ENCODE results near the gene ARHGEF17.
A peak's percentile ranks its signal among the peaks of the same experiment; 100 is the strongest.

ARHGEF17 gene

DNA sequence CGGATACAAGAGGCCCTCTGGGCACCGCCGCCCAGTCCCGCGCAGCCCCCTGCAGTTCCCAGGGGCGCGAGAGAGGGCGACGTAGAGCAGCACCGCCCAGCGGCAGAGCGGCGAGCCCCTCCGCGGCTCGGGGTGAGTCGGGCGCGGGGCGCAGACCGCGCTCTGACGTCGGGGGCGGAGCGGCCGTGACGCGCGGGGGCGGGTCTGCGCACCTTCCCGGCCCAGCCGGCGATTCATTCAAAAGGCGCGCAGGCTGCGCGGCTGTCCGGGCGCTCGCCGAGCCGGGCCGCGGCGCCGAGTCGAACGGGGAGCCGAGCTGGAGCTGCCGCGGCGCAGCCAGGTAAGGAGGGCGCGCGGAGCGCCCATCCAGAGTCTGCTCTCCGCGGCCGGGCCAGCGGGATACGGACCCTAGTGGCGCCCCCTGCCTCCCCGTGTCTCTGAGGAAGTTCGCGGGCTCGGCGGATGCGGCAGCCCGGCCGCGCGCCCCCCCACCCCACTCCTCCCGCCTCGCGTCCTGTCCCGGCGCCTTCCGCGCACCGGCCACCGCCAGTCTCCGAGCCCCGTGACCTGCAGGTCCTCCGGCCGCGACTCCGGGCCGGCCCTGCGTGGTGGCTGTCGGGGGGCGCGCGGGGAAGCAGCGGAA is 68.2 kb downstream of the ARHGEF17 start, which contains the start of gene RELT:
TSS of gene RELT (plus strand) at position 240 of the 643 bp plus-strand sequence. CDS start 12,738 bp downstream, outside the sequence.
- TF ChIP-seq, protein P1, sequence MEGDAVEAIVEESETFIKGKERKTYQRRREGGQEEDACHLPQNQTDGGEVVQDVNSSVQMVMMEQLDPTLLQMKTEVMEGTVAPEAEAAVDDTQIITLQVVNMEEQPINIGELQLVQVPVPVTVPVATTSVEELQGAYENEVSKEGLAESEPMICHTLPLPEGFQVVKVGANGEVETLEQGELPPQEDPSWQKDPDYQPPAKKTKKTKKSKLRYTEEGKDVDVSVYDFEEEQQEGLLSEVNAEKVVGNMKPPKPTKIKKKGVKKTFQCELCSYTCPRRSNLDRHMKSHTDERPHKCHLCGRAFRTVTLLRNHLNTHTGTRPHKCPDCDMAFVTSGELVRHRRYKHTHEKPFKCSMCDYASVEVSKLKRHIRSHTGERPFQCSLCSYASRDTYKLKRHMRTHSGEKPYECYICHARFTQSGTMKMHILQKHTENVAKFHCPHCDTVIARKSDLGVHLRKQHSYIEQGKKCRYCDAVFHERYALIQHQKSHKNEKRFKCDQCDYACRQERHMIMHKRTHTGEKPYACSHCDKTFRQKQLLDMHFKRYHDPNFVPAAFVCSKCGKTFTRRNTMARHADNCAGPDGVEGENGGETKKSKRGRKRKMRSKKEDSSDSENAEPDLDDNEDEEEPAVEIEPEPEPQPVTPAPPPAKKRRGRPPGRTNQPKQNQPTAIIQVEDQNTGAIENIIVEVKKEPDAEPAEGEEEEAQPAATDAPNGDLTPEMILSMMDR (conservative IDR thresholded peaks at IDR 0.05): peak; percentile 98
- TF ChIP-seq ZFX (IDR thresholded peaks at IDR 0.05): peak; percentile 82; the same call in 1 of the 2 replicates
- H3K27ac ChIP-seq: peak within 1 kb of the TSS; percentile 83

DNA sequence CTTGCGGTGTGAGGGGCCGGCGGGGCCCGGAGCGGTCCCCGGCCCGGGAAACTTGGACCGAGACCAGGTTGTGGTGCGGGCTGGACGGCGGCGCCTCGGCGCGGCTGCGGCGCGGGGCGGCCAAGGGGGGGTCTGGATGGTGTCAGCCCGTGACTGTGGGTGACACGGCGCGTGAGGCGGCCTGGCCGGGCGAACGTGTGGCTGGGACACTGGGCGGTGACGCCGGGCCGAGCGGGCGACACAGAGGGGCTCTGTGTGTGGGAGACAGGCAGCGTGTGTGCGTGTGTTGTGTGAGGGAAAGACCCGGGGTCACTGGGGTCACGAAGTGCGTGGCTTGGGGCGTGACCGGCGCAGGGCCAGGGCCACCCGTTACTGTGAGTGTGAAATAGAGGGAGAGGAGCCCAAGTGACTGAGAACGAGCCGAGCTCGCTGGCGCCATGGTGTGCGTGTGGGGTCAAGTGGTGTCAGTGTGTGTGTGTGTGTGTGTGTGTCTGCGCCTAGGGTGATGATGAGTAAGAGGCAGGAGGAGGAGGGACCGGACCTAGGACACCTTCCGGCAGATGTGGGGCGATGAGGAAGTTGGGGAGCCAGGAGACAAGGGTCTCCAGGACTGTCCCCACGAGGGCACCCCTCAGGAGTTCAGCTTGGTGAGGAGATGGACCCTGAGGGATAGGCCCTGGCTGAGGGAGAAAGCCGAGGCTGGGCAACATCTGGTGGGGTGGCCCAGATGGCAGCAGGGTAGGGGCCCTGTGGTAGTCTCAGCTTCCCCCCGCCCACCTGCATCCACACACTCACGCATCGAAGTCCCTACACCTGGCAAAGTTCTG is 68.9 kb downstream of the ARHGEF17 start:
- TF ChIP-seq ZFX (IDR thresholded peaks at IDR 0.05): peak; percentile 5; the same call in 1 of the 2 replicates
- TF ChIP-seq, protein P1 (conservative IDR thresholded peaks at IDR 0.05): no peak
- peak overlapping the region; percentile 83 for H3K27ac ChIP-seq

DNA sequence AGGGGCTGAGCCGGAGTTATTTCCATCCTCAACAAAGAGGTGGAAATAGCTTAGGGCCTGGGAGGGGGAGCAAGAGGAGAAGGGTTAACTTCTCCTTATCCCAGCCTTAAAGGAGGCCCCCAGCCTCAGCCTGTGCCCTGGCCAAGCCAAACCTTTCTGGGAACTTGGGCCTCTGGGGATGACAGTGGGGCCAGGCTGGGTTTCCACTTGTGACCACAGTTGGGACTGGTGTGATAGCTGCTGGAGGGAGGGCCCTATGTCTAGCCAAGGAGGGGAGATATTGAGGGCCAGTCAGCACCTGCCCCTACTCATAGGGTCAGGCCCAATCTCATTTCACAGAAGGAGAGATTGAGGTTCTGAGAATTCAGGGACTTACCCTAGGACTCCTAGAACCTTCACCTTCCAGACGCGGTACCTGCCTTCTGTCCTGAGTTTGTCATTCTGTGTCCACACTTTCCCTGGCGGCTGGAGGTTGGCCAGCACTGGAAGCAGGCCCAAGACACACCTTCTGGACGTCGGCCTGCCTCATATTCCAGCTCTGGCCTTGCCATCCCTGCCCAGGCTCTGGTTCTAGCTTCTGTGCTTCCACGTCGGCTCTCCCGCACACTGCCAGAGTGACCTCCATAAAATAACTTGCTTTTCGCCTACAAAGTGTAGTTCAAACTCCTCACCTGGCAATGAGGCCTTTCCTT is 71.3 kb downstream of the ARHGEF17 start:
- no peak for TF ChIP-seq ZFX (IDR thresholded peaks at IDR 0.05)
- TF ChIP-seq, protein P1 (conservative IDR thresholded peaks at IDR 0.05): no peak
- H3K27ac ChIP-seq: no peak overlapping the region

DNA sequence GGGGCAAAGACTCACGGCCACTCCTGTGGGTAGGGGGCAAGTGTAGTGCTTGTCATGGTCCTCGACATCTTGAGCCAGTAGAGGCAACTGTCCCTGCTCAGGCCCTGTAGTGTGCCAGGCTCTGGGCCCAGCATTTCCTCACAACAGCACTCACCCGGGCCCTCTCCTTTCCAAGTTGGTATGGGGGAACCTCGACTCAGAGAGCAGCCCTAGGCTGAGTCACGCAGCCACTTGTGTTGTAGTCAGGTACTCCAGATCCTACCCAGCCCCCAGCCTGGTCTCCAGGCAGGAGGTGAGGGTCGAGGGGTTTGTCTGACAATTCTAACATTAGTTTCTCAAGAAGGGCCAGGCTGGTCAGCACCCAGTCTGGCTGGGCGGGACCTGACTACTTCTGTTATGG is 72.3 kb downstream of the ARHGEF17 start:
- TF ChIP-seq, protein P1 (conservative IDR thresholded peaks at IDR 0.05): no peak
- TF ChIP-seq ZFX (IDR thresholded peaks at IDR 0.05): no peak
- no peak overlapping the region for H3K27ac ChIP-seq

DNA sequence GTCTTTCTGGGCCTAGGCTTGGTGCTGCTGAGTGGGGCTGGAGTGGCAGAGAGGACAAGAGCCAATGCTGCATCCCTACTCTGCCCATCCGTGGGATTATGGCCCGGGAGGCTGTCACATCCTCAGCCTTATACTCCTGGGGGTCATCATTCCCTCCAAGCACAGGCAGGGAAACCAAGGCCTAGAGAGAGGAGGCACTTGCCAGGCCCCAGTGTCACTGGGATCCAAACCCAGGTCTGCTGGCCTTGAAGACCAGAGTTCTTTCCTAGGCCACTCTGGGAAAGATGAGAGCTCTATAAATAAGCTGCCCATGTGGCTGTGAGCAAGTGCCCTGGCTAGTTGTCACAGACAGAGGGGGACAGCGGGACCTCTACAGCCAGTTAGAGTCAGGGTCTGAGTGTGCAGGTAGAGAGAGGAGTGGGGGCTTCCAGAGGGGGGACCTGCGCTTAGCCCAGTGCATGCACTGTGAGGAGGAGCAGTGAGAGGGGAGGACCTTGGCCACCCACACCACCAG is 72.9 kb downstream of the ARHGEF17 start:
- TF ChIP-seq, protein P1 (conservative IDR thresholded peaks at IDR 0.05): no peak
- no peak for TF ChIP-seq ZFX (IDR thresholded peaks at IDR 0.05)
- no peak overlapping the region for H3K27ac ChIP-seq

DNA sequence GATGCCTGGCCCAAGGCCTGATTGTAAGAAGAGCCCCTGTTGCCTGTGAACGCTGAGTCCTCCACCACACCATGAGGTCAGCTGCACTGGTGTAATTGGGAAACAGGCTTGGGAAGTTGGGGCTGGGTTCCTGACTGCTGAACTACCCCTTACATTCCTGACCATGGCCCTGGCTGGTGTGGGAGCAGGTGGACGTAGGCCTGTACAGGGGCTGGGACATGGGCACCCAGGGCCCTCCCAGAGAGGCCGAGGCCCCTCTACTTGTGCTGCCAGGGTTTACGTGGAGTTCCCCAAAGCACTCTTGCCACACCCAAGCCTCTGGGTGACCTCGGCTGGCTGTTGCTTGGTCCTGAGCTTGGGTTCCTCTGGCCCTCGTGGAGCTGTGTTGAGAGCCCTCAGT is 73.5 kb downstream of the ARHGEF17 start:
- no peak overlapping the region for H3K27ac ChIP-seq

More for the DNA sequence above, 73.5 kb downstream of the ARHGEF17 start:
- no peak for TF ChIP-seq ZFX (IDR thresholded peaks at IDR 0.05)
- TF ChIP-seq, protein P1 (conservative IDR thresholded peaks at IDR 0.05): no peak

All from C4-2B (cell line).